ENCODE data around the gene CCDC6.

Gene CCDC6

DNA sequence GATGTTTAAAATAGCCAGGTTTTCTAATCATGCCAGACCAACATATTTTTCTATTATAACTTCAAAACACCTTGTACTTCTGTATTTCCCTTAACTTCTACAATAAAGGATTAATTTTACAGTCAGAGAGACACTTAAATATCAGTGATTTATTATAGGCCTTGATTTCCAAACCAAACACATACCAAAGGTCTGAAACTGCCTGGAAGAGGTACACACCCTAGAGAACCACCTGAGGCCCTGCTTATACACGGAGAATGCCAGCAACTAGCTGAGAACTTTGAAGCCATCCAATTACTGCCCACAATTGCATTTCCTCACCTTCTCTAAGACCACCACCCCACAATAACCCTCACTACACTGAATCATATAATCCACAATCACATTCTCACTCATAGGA, 4.9 kb downstream of the CCDC6 start:
- no peak overlapping the region for H3K9ac ChIP-seq (ENCODE audit: low read length)
- no peaks in the 10 kb centered on the region for H3K27me3 ChIP-seq (ENCODE audit: low read length)
- no peak for TF ChIP-seq EZH2phosphoT487 (conservative IDR thresholded peaks at IDR 0.05; ENCODE audit: low read length)
- no peak for TF ChIP-seq CTCF (IDR thresholded peaks at IDR 0.05; ENCODE audit: insufficient read depth, low read length, poor library complexity, severe bottlenecking)
- H3F3A ChIP-seq (ENCODE audit: insufficient read depth), result no peaks in the 10 kb centered on the region
- peaks cover 14% of the 10 kb centered on the region; the same call in 1 of the 2 replicates for H4K20me1 ChIP-seq (ENCODE audit: low read depth, low read length)
- no peak overlapping the region for H3K27ac ChIP-seq (ENCODE audit: low read depth, low read length)
- no peaks in the 10 kb centered on the region for H3K9me3 ChIP-seq (ENCODE audit: insufficient read depth, low read length)
- peak overlapping the region; percentile 1 for H3K4me2 ChIP-seq (ENCODE audit: low read depth, low read length, poor library complexity, severe bottlenecking)
- H3K9me2 ChIP-seq (replicated peaks; ENCODE audit: insufficient read depth, low read length), result no peaks in the 10 kb centered on the region
- peaks cover 98% of the 10 kb centered on the region for H3K79me2 ChIP-seq (ENCODE audit: insufficient read depth, low read length)
- no peaks in the 10 kb centered on the region for H3K36me3 ChIP-seq (ENCODE audit: low read length)
- no peak overlapping the region for H3K4me3 ChIP-seq (ENCODE audit: insufficient read depth, low read length, poor library complexity, severe bottlenecking)
- no peak overlapping the region for H2AFZ ChIP-seq (ENCODE audit: low read depth, low read length, severe bottlenecking)

DNA sequence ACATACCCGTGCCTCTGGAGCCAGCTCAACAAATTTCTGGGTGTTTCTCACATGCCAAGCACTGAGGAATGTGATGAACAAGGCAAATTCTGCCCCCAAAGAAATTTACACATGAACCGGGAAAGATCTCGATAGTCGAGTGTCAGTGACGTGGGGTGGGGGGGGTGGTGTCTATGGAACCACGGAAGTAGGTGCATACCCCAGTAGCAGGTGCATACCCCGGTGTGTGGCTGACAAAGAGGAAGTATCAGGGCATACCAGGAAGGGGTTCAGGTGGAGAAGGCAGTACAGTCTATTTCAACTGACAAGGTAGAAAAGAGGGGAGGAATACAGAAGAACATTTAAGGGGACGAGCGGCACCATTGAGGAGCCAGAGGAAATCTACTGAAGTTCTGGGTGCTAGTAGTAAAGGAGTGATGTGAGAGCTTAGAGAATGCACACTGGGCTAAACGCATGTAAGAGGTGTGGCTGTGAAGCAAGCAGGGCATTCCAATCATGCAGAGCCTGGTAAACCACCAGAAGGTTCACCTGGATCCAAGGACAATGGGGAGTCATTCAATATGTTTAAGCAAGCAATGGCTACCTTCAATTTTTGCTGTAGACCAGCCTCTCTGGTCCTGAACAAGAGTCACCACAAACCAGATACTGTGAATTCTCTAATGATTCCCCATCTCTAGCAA, 6.2 kb downstream of the CCDC6 start:
- no peak for TF ChIP-seq CTCF (IDR thresholded peaks at IDR 0.05; ENCODE audit: insufficient read depth, low read length, poor library complexity, severe bottlenecking)
- TF ChIP-seq EZH2phosphoT487 (conservative IDR thresholded peaks at IDR 0.05; ENCODE audit: low read length), result no peak
- Histone ChIP-seq H3K36me3 (ENCODE audit: low read length) (no peaks in the 10 kb centered on the region), H4K20me1 (ENCODE audit: low read depth, low read length) (peaks cover 19% of the 10 kb centered on the region; the same call in 1 of the 2 replicates)

GRCh38 chr10:59898125-59898835, 8.1 kb downstream of the CCDC6 start:
- no peaks in the 10 kb centered on the region for H3K9me3 ChIP-seq (ENCODE audit: insufficient read depth, low read length)
- H3K9ac ChIP-seq (ENCODE audit: low read length), result no peak overlapping the region
- no peaks in the 10 kb centered on the region for H3K36me3 ChIP-seq (ENCODE audit: low read length)
- H3K27ac ChIP-seq (ENCODE audit: low read depth, low read length), result no peak overlapping the region
- TF ChIP-seq EZH2phosphoT487 (conservative IDR thresholded peaks at IDR 0.05; ENCODE audit: low read length) (no peak), CTCF (IDR thresholded peaks at IDR 0.05; ENCODE audit: insufficient read depth, low read length, poor library complexity, severe bottlenecking) (no peak)
- H3K4me2 ChIP-seq (ENCODE audit: low read depth, low read length, poor library complexity, severe bottlenecking), result no peak overlapping the region
- no peak overlapping the region for H3K4me3 ChIP-seq (ENCODE audit: insufficient read depth, low read length, poor library complexity, severe bottlenecking)
- no peaks in the 10 kb centered on the region for H3K27me3 ChIP-seq (ENCODE audit: low read length)
- H2AFZ ChIP-seq (ENCODE audit: low read depth, low read length, severe bottlenecking), result no peak overlapping the region
- H3K9me2 ChIP-seq (replicated peaks; ENCODE audit: insufficient read depth, low read length), result no peaks in the 10 kb centered on the region
- peaks cover 16% of the 10 kb centered on the region; the same call in 1 of the 2 replicates for H4K20me1 ChIP-seq (ENCODE audit: low read depth, low read length)
- H3K79me2 ChIP-seq (ENCODE audit: insufficient read depth, low read length), result peaks cover 100% of the 10 kb centered on the region
- H3F3A ChIP-seq (ENCODE audit: insufficient read depth), result no peaks in the 10 kb centered on the region

More for the DNA sequence above, 6.2 kb downstream of the CCDC6 start:
- Histone ChIP-seq H2AFZ (ENCODE audit: low read depth, low read length, severe bottlenecking) (no peak overlapping the region), H3K4me2 (ENCODE audit: low read depth, low read length, poor library complexity, severe bottlenecking) (peak overlapping the region; percentile 35), H3K9me2 (replicated peaks; ENCODE audit: insufficient read depth, low read length) (no peaks in the 10 kb centered on the region), H3F3A (ENCODE audit: insufficient read depth) (no peaks in the 10 kb centered on the region), H3K9ac (ENCODE audit: low read length) (0 out of 2 replicates have a peak overlapping the region, but pooled peaks have one; percentile 4), H3K27ac (ENCODE audit: low read depth, low read length) (peak overlapping the region; percentile 27), H3K4me3 (ENCODE audit: insufficient read depth, low read length, poor library complexity, severe bottlenecking) (no peak overlapping the region), H3K27me3 (ENCODE audit: low read length) (no peaks in the 10 kb centered on the region), H3K9me3 (ENCODE audit: insufficient read depth, low read length) (no peaks in the 10 kb centered on the region), H3K79me2 (ENCODE audit: insufficient read depth, low read length) (peaks cover 100% of the 10 kb centered on the region)
